Neural cell (in vitro differentiated cells): ENCODE measurements around the gene OR9A2.

Experiments used
- CTCF ChIP-seq: fragments of 450-650 bp; IDR thresholded peaks from 2 replicates; pipeline ENCODE4 v1.5.1; 2014; ENCODE audit warnings: antibody characterized with exemption, mild to moderate bottlenecking, moderate library complexity; ENCODE audit not compliant: poor library complexity, severe bottlenecking
- EZH2 ChIP-seq: fragments of 200-600, 300-800 bp; shearing (Covaris generic), sonication (generic); IDR thresholded peaks from 2 replicates; pipeline ENCODE4 v1.6.1; 2014; ENCODE audit warnings: antibody characterized with exemption, low read length, borderline replicate concordance, mild to moderate bottlenecking; ENCODE audit not compliant: insufficient read depth, poor library complexity, severe bottlenecking

GRCh38 chr7:143012001-143012400, 14.9 kb downstream of the OR9A2 start:
- no peak for TF ChIP-seq CTCF
- no peak for TF ChIP-seq EZH2
